GM23338 (cell line): ENCODE measurements around the gene ELMO3. TPM values are rescaled to one million over a fixed set of nuclear protein-coding genes. Genes with fewer than 3 reads are reported as not detected.

ENCODE experiments used
- ATAC-seq: fragments of 200-7000 bp; cut with Tn5 transposase; 3 replicates; pipeline ENCODE4 v1.9.1; 2020
- DNase-seq: peaks from one replicate; pipeline ENCODE4 v3.0.0-alpha.2; 2015; ENCODE audit warnings: low spot score
- H2AFZ ChIP-seq: fragments of 200-600 bp; sonication (generic); 2 replicates; pipeline ENCODE4 v1.8.0; 2016; ENCODE audit warnings: antibody characterized with exemption, mild to moderate bottlenecking, moderate library complexity
- H3F3A ChIP-seq: fragments of 200-600 bp; sonication (generic); replicated peaks from 2 replicates; pipeline ENCODE4 v1.8.0; 2017; ENCODE audit warnings: antibody characterized with exemption, mixed run types, low read depth
- H3K27ac ChIP-seq: fragments of 200-600 bp; sonication (generic); 2 replicates; pipeline ENCODE4 v1.6.1; 2016; ENCODE audit warnings: low read depth
- H3K27me3 ChIP-seq: fragments of 200-600 bp; sonication (generic); 2 replicates; pipeline ENCODE4 v1.8.0; 2016; ENCODE audit warnings: mild to moderate bottlenecking, mixed run types, moderate library complexity; ENCODE audit not compliant: insufficient read depth
- H3K36me3 ChIP-seq: fragments of 200-600 bp; sonication (generic); 2 replicates; pipeline ENCODE4 v1.8.0; 2016; ENCODE audit warnings: mild to moderate bottlenecking; ENCODE audit not compliant: insufficient read depth
- H3K4me1 ChIP-seq: fragments of 200-600 bp; sonication (generic); 2 replicates; pipeline ENCODE4 v1.8.0; 2016; ENCODE audit warnings: mild to moderate bottlenecking, moderate library complexity; ENCODE audit not compliant: insufficient read depth
- H3K4me2 ChIP-seq: fragments of 200-600 bp; sonication (generic); 2 replicates; pipeline ENCODE4 v1.7.1; 2017; ENCODE audit warnings: mixed run types
- H3K4me3 ChIP-seq: fragments of 200-600 bp; sonication (generic); 2 replicates; pipeline ENCODE4 v1.6.1; 2016; ENCODE audit warnings: mixed run types
- H3K79me2 ChIP-seq: fragments of 200-600 bp; sonication (generic); replicated peaks from 2 replicates; pipeline ENCODE4 v1.8.0; 2017; ENCODE audit warnings: mild to moderate bottlenecking; ENCODE audit not compliant: insufficient read depth
- H3K9me2 ChIP-seq: fragments of 200-600 bp; sonication (generic); 2 replicates; pipeline ENCODE4 v1.8.0; 2017; ENCODE audit not compliant: insufficient read depth
- H4K20me1 ChIP-seq: fragments of 200-600 bp; sonication (generic); replicated peaks from 2 replicates; pipeline ENCODE4 v1.8.0; 2017; ENCODE audit warnings: mild to moderate bottlenecking; ENCODE audit not compliant: insufficient read depth
- H3K27ac Mint-ChIP-seq: 2 replicates; pipeline ENCODE4 v1.8.0; 2020; ENCODE audit warnings: inconsistent platforms, mild to moderate bottlenecking, moderate library complexity, mixed read lengths
- H3K27me3 Mint-ChIP-seq: 3 replicates; pipeline ENCODE4 v1.8.0; 2022; ENCODE audit warnings: low read depth, mild to moderate bottlenecking, moderate library complexity, mixed read lengths, inconsistent platforms; ENCODE audit not compliant: insufficient read depth, poor library complexity
- H3K36me3 Mint-ChIP-seq: 3 replicates; pipeline ENCODE4 v1.8.0; 2021; ENCODE audit warnings: low read depth, mild to moderate bottlenecking, inconsistent platforms, moderate library complexity, mixed read lengths
- H3K4me1 Mint-ChIP-seq: 3 replicates; pipeline ENCODE4 v1.8.0; 2020; ENCODE audit warnings: mild to moderate bottlenecking, inconsistent platforms, mixed read lengths
- H3K4me3 Mint-ChIP-seq: 3 replicates; pipeline ENCODE4 v1.8.0; 2021; ENCODE audit warnings: moderate library complexity, mild to moderate bottlenecking, inconsistent platforms, mixed read lengths
- H3K9me3 Mint-ChIP-seq: 3 replicates; pipeline ENCODE4 v1.8.0; 2020; ENCODE audit warnings: moderate library complexity, mild to moderate bottlenecking, inconsistent platforms, mixed read lengths
- CREB1 ChIP-seq: fragments of 250-450 bp; sonication (Bioruptor Pico); IDR thresholded peaks from 2 replicates; pipeline ENCODE4 v1.5.0; 2020; ENCODE audit warnings: low read depth, mild to moderate bottlenecking, moderate library complexity
- JUNB ChIP-seq: IDR thresholded peaks from one replicate; pipeline ENCODE4 v1.6.1; 2016; ENCODE audit warnings: antibody characterized with exemption; ENCODE audit not compliant: unreplicated experiment
- POLR2AphosphoS5 ChIP-seq: IDR thresholded peaks from 2 replicates; pipeline ENCODE4 v1.6.1; 2016; ENCODE audit warnings: antibody characterized with exemption, low read depth
- STAT1 ChIP-seq: IDR thresholded peaks from one replicate; pipeline ENCODE4 v1.6.1; 2016; ENCODE audit warnings: antibody characterized with exemption; ENCODE audit not compliant: unreplicated experiment
- ZNF114 ChIP-seq: fragments of 250-450 bp; sonication (Bioruptor Pico); IDR thresholded peaks from 2 replicates; pipeline ENCODE4 v1.5.0; 2020; ENCODE audit warnings: mild to moderate bottlenecking, moderate library complexity
- polyA plus RNA-seq: library from polyadenylated mRNA; unstranded; fragments of >200 nt; fragmentation: Nextera tagmentation; extraction: Ambion mirVana; gene quantifications from 2 replicates; pipeline ENCODE4 v1.2.1, GENCODE V29; 2016
- total RNA-seq: library from RNA; depleted of rRNA; stranded (reverse); fragments of >200 nt; shearing (Covaris generic); gene quantifications from 2 replicates; pipeline ENCODE4 v1.2.3, GENCODE V29; 2014
- TF ChIP-seq, protein P1 (sequence below): fragments of 250-450 bp; sonication (Bioruptor Pico); IDR thresholded peaks from 2 replicates; pipeline ENCODE4 v1.5.0; 2020; ENCODE audit warnings: mild to moderate bottlenecking, moderate library complexity
- TF ChIP-seq, protein P2 (sequence below), 2 experiments: fragments of 200-600 bp in 1 of 2; sonication (generic) in 1 of 2; conservative IDR thresholded peaks; 2 replicates each; pipeline versions ENCODE4 v1.5.1 to v1.6.1; 2016 to 2017; ENCODE audit warnings: antibody characterized with exemption in 2 of 2, low read depth in 2 of 2, mild to moderate bottlenecking in 2 of 2, moderate library complexity in 1 of 2
- TF ChIP-seq, protein P3 (sequence below): IDR thresholded peaks from one replicate; pipeline ENCODE4 v1.6.1; 2018; ENCODE audit warnings: antibody characterized with exemption; ENCODE audit not compliant: unreplicated experiment

Gene ELMO3
- total and polyA plus RNA-seq, 2 experiments from 2014 or later, result 4.7 to 16.2 TPM

DNA sequence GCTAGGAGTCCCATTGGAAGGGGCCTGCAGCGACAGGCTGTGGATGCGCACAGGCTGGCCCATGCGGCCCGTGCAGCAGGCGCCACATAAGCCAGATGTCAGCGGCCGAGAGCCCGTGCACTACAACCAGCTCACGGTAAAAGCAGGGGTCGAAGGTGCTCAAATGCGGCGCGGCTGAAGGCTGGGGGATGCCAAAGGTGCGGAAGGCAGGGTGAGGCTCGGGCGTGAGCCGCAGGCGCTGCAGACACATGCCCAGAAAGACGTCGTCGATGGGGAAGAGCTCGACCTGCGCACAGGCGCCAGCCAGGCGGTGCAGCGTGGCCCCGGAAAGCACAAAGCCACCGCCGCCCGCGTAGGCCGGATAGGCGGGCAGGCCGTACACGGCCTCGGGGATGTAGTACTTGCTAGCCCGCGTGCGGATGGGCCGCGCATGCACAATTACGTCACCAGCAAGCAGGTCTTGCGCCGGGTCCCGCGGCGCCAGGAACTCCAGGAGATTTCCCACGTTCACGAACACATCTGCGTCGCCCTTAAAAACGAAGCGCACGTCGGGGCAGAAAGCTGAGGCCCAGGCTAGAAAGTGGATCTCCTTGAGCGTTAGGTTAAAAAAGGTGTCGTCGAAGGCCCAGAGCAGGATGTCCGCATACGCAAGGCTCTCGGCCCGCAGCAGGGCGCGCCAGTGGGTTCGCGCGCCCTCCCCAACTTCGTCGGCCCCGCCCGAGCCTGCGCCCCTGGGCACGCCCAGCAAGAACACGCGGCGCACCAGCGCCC lies 49.5 kb upstream of the ELMO3 start:
- DNase-seq (peak; percentile 80), ATAC-seq (peak; percentile 15)
- peaks cover 10% of the 10 kb centered on the region; the same call in 2 of the 3 replicates for H3K4me1 Mint-ChIP-seq
- Histone ChIP-seq H3K9me2 (no peaks in the 10 kb centered on the region), H3K27ac (no peak overlapping the region), H3K4me1 (peaks cover 6% of the 10 kb centered on the region; the same call in 1 of the 2 replicates), H4K20me1 (no peaks in the 10 kb centered on the region; the same call in none of the 2 replicates), H3F3A (0 out of 2 replicates have a peak, but pooled peaks cover 7% of the 10 kb centered on the region), H3K36me3 (no peaks in the 10 kb centered on the region), H3K4me3 (peak overlapping the region; percentile 77), H3K4me2 (peak overlapping the region; percentile 94), H2AFZ (peak overlapping the region; percentile 97; the same call in 1 of the 2 replicates), H3K79me2 (no peaks in the 10 kb centered on the region), H3K27me3 (peaks cover 64% of the 10 kb centered on the region)
- H3K4me3 Mint-ChIP-seq, result peak overlapping the region; percentile 58
- H3K27me3 Mint-ChIP-seq, result peaks cover 45% of the 10 kb centered on the region
- H3K9me3 Mint-ChIP-seq, result no peaks in the 10 kb centered on the region
- peaks cover 21% of the 10 kb centered on the region for H3K36me3 Mint-ChIP-seq
- TF ChIP-seq, protein P1, sequence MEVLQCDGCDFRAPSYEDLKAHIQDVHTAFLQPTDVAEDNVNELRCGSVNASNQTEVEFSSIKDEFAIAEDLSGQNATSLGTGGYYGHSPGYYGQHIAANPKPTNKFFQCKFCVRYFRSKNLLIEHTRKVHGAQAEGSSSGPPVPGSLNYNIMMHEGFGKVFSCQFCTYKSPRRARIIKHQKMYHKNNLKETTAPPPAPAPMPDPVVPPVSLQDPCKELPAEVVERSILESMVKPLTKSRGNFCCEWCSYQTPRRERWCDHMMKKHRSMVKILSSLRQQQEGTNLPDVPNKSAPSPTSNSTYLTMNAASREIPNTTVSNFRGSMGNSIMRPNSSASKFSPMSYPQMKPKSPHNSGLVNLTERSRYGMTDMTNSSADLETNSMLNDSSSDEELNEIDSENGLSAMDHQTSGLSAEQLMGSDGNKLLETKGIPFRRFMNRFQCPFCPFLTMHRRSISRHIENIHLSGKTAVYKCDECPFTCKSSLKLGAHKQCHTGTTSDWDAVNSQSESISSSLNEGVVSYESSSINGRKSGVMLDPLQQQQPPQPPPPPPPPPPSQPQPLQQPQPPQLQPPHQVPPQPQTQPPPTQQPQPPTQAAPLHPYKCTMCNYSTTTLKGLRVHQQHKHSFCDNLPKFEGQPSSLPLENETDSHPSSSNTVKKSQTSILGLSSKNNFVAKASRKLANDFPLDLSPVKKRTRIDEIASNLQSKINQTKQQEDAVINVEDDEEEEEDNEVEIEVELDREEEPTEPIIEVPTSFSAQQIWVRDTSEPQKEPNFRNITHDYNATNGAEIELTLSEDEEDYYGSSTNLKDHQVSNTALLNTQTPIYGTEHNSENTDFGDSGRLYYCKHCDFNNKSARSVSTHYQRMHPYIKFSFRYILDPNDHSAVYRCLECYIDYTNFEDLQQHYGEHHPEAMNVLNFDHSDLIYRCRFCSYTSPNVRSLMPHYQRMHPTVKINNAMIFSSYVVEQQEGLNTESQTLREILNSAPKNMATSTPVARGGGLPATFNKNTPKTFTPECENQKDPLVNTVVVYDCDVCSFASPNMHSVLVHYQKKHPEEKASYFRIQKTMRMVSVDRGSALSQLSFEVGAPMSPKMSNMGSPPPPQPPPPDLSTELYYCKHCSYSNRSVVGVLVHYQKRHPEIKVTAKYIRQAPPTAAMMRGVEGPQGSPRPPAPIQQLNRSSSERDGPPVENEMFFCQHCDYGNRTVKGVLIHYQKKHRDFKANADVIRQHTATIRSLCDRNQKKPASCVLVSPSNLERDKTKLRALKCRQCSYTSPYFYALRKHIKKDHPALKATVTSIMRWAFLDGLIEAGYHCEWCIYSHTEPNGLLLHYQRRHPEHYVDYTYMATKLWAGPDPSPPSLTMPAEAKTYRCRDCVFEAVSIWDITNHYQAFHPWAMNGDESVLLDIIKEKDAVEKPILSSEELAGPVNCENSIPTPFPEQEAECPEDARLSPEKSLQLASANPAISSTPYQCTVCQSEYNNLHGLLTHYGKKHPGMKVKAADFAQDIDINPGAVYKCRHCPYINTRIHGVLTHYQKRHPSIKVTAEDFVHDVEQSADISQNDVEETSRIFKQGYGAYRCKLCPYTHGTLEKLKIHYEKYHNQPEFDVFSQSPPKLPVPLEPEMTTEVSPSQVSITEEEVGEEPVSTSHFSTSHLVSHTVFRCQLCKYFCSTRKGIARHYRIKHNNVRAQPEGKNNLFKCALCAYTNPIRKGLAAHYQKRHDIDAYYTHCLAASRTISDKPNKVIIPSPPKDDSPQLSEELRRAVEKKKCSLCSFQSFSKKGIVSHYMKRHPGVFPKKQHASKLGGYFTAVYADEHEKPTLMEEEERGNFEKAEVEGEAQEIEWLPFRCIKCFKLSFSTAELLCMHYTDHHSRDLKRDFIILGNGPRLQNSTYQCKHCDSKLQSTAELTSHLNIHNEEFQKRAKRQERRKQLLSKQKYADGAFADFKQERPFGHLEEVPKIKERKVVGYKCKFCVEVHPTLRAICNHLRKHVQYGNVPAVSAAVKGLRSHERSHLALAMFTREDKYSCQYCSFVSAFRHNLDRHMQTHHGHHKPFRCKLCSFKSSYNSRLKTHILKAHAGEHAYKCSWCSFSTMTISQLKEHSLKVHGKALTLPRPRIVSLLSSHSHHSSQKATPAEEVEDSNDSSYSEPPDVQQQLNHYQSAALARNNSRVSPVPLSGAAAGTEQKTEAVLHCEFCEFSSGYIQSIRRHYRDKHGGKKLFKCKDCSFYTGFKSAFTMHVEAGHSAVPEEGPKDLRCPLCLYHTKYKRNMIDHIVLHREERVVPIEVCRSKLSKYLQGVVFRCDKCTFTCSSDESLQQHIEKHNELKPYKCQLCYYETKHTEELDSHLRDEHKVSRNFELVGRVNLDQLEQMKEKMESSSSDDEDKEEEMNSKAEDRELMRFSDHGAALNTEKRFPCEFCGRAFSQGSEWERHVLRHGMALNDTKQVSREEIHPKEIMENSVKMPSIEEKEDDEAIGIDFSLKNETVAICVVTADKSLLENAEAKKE (CRISPR knock-in tag), result no peak
- no peak for TF ChIP-seq STAT1
- TF ChIP-seq ZNF114, result no peak
- TF ChIP-seq, protein P2, sequence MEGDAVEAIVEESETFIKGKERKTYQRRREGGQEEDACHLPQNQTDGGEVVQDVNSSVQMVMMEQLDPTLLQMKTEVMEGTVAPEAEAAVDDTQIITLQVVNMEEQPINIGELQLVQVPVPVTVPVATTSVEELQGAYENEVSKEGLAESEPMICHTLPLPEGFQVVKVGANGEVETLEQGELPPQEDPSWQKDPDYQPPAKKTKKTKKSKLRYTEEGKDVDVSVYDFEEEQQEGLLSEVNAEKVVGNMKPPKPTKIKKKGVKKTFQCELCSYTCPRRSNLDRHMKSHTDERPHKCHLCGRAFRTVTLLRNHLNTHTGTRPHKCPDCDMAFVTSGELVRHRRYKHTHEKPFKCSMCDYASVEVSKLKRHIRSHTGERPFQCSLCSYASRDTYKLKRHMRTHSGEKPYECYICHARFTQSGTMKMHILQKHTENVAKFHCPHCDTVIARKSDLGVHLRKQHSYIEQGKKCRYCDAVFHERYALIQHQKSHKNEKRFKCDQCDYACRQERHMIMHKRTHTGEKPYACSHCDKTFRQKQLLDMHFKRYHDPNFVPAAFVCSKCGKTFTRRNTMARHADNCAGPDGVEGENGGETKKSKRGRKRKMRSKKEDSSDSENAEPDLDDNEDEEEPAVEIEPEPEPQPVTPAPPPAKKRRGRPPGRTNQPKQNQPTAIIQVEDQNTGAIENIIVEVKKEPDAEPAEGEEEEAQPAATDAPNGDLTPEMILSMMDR (conservative IDR thresholded peaks at IDR 0.05; ENCODE audit: low read depth in 2 of 2), result peak in 1 of 2 experiments; percentile 43; a peak in 3 of 4 replicates
- TF ChIP-seq JUNB, result no peak
- peak; percentile 22 for TF ChIP-seq POLR2AphosphoS5
- no peak for TF ChIP-seq CREB1 (CRISPR knock-in tag)
- TF ChIP-seq, protein P3, sequence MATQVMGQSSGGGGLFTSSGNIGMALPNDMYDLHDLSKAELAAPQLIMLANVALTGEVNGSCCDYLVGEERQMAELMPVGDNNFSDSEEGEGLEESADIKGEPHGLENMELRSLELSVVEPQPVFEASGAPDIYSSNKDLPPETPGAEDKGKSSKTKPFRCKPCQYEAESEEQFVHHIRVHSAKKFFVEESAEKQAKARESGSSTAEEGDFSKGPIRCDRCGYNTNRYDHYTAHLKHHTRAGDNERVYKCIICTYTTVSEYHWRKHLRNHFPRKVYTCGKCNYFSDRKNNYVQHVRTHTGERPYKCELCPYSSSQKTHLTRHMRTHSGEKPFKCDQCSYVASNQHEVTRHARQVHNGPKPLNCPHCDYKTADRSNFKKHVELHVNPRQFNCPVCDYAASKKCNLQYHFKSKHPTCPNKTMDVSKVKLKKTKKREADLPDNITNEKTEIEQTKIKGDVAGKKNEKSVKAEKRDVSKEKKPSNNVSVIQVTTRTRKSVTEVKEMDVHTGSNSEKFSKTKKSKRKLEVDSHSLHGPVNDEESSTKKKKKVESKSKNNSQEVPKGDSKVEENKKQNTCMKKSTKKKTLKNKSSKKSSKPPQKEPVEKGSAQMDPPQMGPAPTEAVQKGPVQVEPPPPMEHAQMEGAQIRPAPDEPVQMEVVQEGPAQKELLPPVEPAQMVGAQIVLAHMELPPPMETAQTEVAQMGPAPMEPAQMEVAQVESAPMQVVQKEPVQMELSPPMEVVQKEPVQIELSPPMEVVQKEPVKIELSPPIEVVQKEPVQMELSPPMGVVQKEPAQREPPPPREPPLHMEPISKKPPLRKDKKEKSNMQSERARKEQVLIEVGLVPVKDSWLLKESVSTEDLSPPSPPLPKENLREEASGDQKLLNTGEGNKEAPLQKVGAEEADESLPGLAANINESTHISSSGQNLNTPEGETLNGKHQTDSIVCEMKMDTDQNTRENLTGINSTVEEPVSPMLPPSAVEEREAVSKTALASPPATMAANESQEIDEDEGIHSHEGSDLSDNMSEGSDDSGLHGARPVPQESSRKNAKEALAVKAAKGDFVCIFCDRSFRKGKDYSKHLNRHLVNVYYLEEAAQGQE, result no peak
- no peak overlapping the region for H3K27ac Mint-ChIP-seq
